ENCODE data around the gene EID1.
"Not testable (repeated sequence)": the region's sequence is repeated elsewhere in the genome, so short reads cannot be mapped to it uniquely, and the experiment has no call there.

The EID1 gene

GRCh38 chr15:48910554-48910953 is 32.6 kb downstream of the EID1 start:
- DNase-seq, ATAC-seq: not testable (repeated sequence)

GRCh38 chr15:48913141-48913540 is 35.2 kb downstream of the EID1 start:
- ATAC-seq (no peak), DNase-seq (no peak)

GRCh38 chr15:48914717-48915116 is 36.8 kb downstream of the EID1 start:
- DNase-seq (no peak), ATAC-seq (no peak)

- DNase-seq (no peak), ATAC-seq (no peak)
Observed at GRCh38 chr15:48915861-48916260, 37.9 kb downstream of the EID1 start.

GRCh38 chr15:48916721-48917120 is 38.8 kb downstream of the EID1 start:
- DNase-seq (no peak), ATAC-seq (no peak)

- DNase-seq (no peak), ATAC-seq (no peak)
Observed at GRCh38 chr15:48922046-48922445, 44.1 kb downstream of the EID1 start.

- ATAC-seq (no peak), DNase-seq (no peak)
Observed at GRCh38 chr15:48924528-48925393, 46.8 kb downstream of the EID1 start.

- ATAC-seq: peak; percentile 48
- DNase-seq: peak; percentile 19
Observed at GRCh38 chr15:48925714-48926223, 47.8 kb downstream of the EID1 start.

GRCh38 chr15:48928877-48929538 is 51.1 kb downstream of the EID1 start:
- peak; percentile 77 for ATAC-seq
- DNase-seq: peak; percentile 70

- DNase-seq (no peak), ATAC-seq (no peak)
Observed at GRCh38 chr15:48929661-48930060, 51.7 kb downstream of the EID1 start.
